Gastrocnemius medialis (tissue), 4 donors: ENCODE results near the gene SULT4A1.

ENCODE experiments used
- CTCF ChIP-seq, 5 experiments: fragments of 450-650 bp in 3 of 5; fragments of 200-600 bp in 2 of 5; sonication (generic) in 2 of 5; IDR thresholded peaks in 4 of 5; conservative IDR thresholded peaks in 1 of 5; 1 replicate in 4 of 5; 2 replicates in 1 of 5; pipeline ENCODE4 v1.5.1; 2016 to 2019; ENCODE audit warnings: antibody characterized with exemption in 5 of 5, mild to moderate bottlenecking in 3 of 5, moderate library complexity in 3 of 5
- POLR2A ChIP-seq, 2 donors: fragments of 450-650 bp; IDR thresholded peaks; one replicate each; pipeline ENCODE4 v1.6.1; 2017; ENCODE audit warnings: antibody characterized with exemption in 2 of 2, mild to moderate bottlenecking in 2 of 2, moderate library complexity in 2 of 2

GRCh38 chr22:43837666-43838065 is 24.6 kb downstream of the SULT4A1 start:
- TF ChIP-seq CTCF (IDR thresholded peaks at IDR 0.05 in 4 of 5, conservative IDR thresholded peaks at IDR 0.05 in 1 of 5) (no peak), POLR2A (IDR thresholded peaks at IDR 0.05) (no peak)
